GM12892 (cell line): Measurements from ENCODE around the gene NFE2.

Source experiments
- POLR2A ChIP-seq: IDR thresholded peaks from 2 replicates; pipeline ENCODE4 v1.6.1; 2011; ENCODE audit warnings: low read depth, low read length, control low read depth
- POLR2AphosphoS5 ChIP-seq: IDR thresholded peaks from 2 replicates; pipeline ENCODE4 v1.6.1; 2011; ENCODE audit warnings: low read depth, low read length, control low read depth

GRCh38 chr12:54277823-54278276 is 23.0 kb downstream of the NFE2 start:
- TF ChIP-seq POLR2AphosphoS5 (peak; percentile 40; the same call in 1 of the 2 replicates), POLR2A (peak; percentile 43; the same call in 1 of the 2 replicates)
